Liver (tissue), 9 donors: Measurements from ENCODE around the gene CEP164. TPM values are rescaled to one million over a fixed set of nuclear protein-coding genes. Genes with fewer than 3 reads are reported as not detected.

Experiments
- DNase-seq: peaks from one replicate; pipeline ENCODE4 v3.0.0-alpha.2; 2017; ENCODE audit warnings: low spot score
- H3K27ac ChIP-seq, 2 donors: one replicate each; pipeline ENCODE4 v1.7.0; 2013; ENCODE audit warnings: inconsistent platforms in 2 of 2, low read length in 2 of 2, control low read depth in 1 of 2, low read depth in 1 of 2, mild to moderate bottlenecking in 1 of 2
- H3K27me3 ChIP-seq, 4 donors: one replicate each; pipeline versions ENCODE4 v1.6.1 to v1.7.0; 2013; ENCODE audit warnings: low read length in 3 of 4, inconsistent platforms in 1 of 4, mild to moderate bottlenecking in 1 of 4, moderate library complexity in 1 of 4; ENCODE audit not compliant: control insufficient read depth in 4 of 4, insufficient read depth in 4 of 4
- H3K36me3 ChIP-seq, 4 donors: one replicate each; pipeline versions ENCODE4 v1.6.1 to v1.7.0; 2013; ENCODE audit warnings: low read length in 3 of 4, mild to moderate bottlenecking in 3 of 4, low read depth in 1 of 4, moderate library complexity in 1 of 4; ENCODE audit not compliant: control insufficient read depth in 4 of 4, insufficient read depth in 3 of 4
- H3K4me1 ChIP-seq, 4 donors: one replicate each; pipeline versions ENCODE4 v1.6.1 to v1.7.0; 2013; ENCODE audit warnings: low read length in 3 of 4, mild to moderate bottlenecking in 3 of 4, moderate library complexity in 1 of 4; ENCODE audit not compliant: control insufficient read depth in 4 of 4, insufficient read depth in 4 of 4
- H3K4me3 ChIP-seq, 3 donors: one replicate each; pipeline versions ENCODE4 v1.6.1 to v1.7.0; 2013; ENCODE audit warnings: low read length in 3 of 3, control low read depth in 1 of 3, low read depth in 1 of 3, mild to moderate bottlenecking in 1 of 3
- H3K9ac ChIP-seq, 2 donors: one replicate each; pipeline ENCODE4 v1.7.0; 2013; ENCODE audit warnings: low read length in 2 of 2, mild to moderate bottlenecking in 2 of 2, moderate library complexity in 2 of 2, control low read depth in 1 of 2, low read depth in 1 of 2
- H3K9me3 ChIP-seq, 4 donors: one replicate each; pipeline versions ENCODE4 v1.6.1 to v1.7.0; 2013; ENCODE audit warnings: low read length in 3 of 4; ENCODE audit not compliant: control insufficient read depth in 4 of 4
- FOXA1 ChIP-seq: IDR thresholded peaks from 2 replicates; pipeline ENCODE4 v1.6.1; 2016; ENCODE audit warnings: antibody characterized with exemption
- FOXA2 ChIP-seq: IDR thresholded peaks from 2 replicates; pipeline ENCODE4 v1.6.1; 2016; ENCODE audit warnings: antibody characterized with exemption
- HNF4A ChIP-seq, 2 donors: conservative IDR thresholded peaks; 2 replicates each; pipeline ENCODE4 v1.6.1; 2016; ENCODE audit warnings: antibody characterized with exemption in 2 of 2, mild to moderate bottlenecking in 2 of 2
- HNF4G ChIP-seq: IDR thresholded peaks from 2 replicates; pipeline ENCODE4 v1.6.1; 2016; ENCODE audit warnings: antibody characterized with exemption
- MAX ChIP-seq: IDR thresholded peaks from 2 replicates; pipeline ENCODE4 v1.6.1; 2016; ENCODE audit warnings: antibody characterized with exemption
- NR2F2 ChIP-seq: IDR thresholded peaks from 2 replicates; pipeline ENCODE4 v1.6.1; 2016; ENCODE audit warnings: antibody characterized with exemption
- RAD21 ChIP-seq, 2 donors: IDR thresholded peaks; 2 replicates each; pipeline ENCODE4 v1.6.1; 2016; ENCODE audit warnings: antibody characterized with exemption in 2 of 2, mild to moderate bottlenecking in 2 of 2
- REST ChIP-seq: IDR thresholded peaks from 2 replicates; pipeline ENCODE4 v1.6.1; 2016; ENCODE audit warnings: antibody characterized with exemption, mild to moderate bottlenecking
- RXRA ChIP-seq, 2 donors: IDR thresholded peaks; 2 replicates each; pipeline ENCODE4 v1.6.1; 2017 to 2018; ENCODE audit warnings: antibody characterized with exemption in 2 of 2, mild to moderate bottlenecking in 1 of 2
- SP1 ChIP-seq: IDR thresholded peaks from 2 replicates; pipeline ENCODE4 v1.6.1; 2018; ENCODE audit warnings: antibody characterized with exemption, mild to moderate bottlenecking
- YY1 ChIP-seq: IDR thresholded peaks from 2 replicates; pipeline ENCODE4 v1.6.1; 2016; ENCODE audit warnings: antibody characterized with exemption, mild to moderate bottlenecking
- ZBTB33 ChIP-seq: IDR thresholded peaks from 2 replicates; pipeline ENCODE4 v1.6.1; 2016; ENCODE audit warnings: antibody characterized with exemption
- whole genome bisulfite sequencing: extraction: QIAGEN DNeasy Blood & Tissue Kit; methylation state at CpG from one replicate; pipeline ENCODE4 v1.1.7; 2013; 5-methylcytosine and 5-hydroxymethylcytosine counted together
- polyA plus RNA-seq, 2 donors: library from polyadenylated mRNA; stranded (reverse) in 1 of 2; unstranded in 1 of 2; fragments of 200-250 nt in 1 of 2; fragments of >200 nt in 1 of 2; fragmentation: Nextera tagmentation in 1 of 2; extraction: Ambion mirVana in 1 of 2; gene quantifications; one replicate each; pipeline versions ENCODE4 v1.2.1 to v1.2.3, GENCODE V29; 2013 to 2015
- total RNA-seq, 2 donors: library from RNA; depleted of rRNA; stranded (reverse); fragments of >200 nt; gene quantifications; one replicate each; pipeline ENCODE4 v1.2.3, GENCODE V29; 2014
- donor health status: healthy.
- donor health status: healthy.
- donor health status: healthy.
- donor health status: healthy.
- donor health status: healthy.

The CEP164 gene
- total and polyA plus RNA-seq, 4 donors, result 4.1 to 12.3 (median 5.9) TPM

GRCh38 chr11:117303101-117303500 lies 24.6 kb upstream of the CEP164 start:
- Histone ChIP-seq H3K27me3 (no peaks in the 10 kb centered on the region), H3K36me3 (no peaks in the 10 kb centered on the region), H3K4me1 (peaks cover 10 to 47% (median 36%) of the 10 kb centered on the region in 4 donors), H3K9ac (no peak overlapping the region), H3K9me3 (no peaks in the 10 kb centered on the region), H3K4me3 (no peak overlapping the region), H3K27ac (no peak overlapping the region)
- DNase-seq, result peak; percentile 40
- WGBS, result 43% methylated on average over 4 of the region's 4 CpGs
- no peak for TF ChIP-seq ZBTB33
- TF ChIP-seq RXRA (IDR thresholded peaks at IDR 0.05), result no peak
- TF ChIP-seq MAX, result no peak
- no peak for TF ChIP-seq NR2F2
- TF ChIP-seq HNF4A (conservative IDR thresholded peaks at IDR 0.05), result no peak
- TF ChIP-seq YY1, result no peak
- no peak for TF ChIP-seq SP1
- TF ChIP-seq FOXA2, result no peak
- TF ChIP-seq HNF4G, result no peak
- no peak for TF ChIP-seq RAD21 (IDR thresholded peaks at IDR 0.05)
- TF ChIP-seq REST, result no peak

- DNase-seq, result no peak
- H3K9me3 ChIP-seq, result no peaks in the 10 kb centered on the region
- peaks cover 10 to 40% (median 33%) of the 10 kb centered on the region in 4 donors for H3K4me1 ChIP-seq
- H3K27me3 ChIP-seq, result no peaks in the 10 kb centered on the region
- 88% methylated on average over 5 of the region's 5 CpGs for WGBS
- no peak overlapping the region for H3K4me3 ChIP-seq
- no peak overlapping the region for H3K9ac ChIP-seq
- no peak overlapping the region for H3K27ac ChIP-seq
- H3K36me3 ChIP-seq, result no peaks in the 10 kb centered on the region
- TF ChIP-seq RXRA (IDR thresholded peaks at IDR 0.05) (no peak), REST (no peak), FOXA1 (no peak), HNF4G (no peak)
Observed at GRCh38 chr11:117303646-117304315, 23.9 kb upstream of the CEP164 start.
